Stimulated activated CD8-positive, alpha-beta memory T cell treated with anti-CD3 and anti-CD28 coated beads, Interleukin-12 subunit alpha, Interleukin-12 subunit beta, amount 100 ng/mL, for 24 hours (primary cell): Measurements from ENCODE around the gene SHC1.

Source experiments
- DNase-seq: peaks from one replicate; pipeline ENCODE4 v3.0.0-alpha.2; 2020; ENCODE audit errors: extremely low read depth

SHC1 gene

GRCh38 chr1:154956544-154956941 is 14.0 kb downstream of the SHC1 start:
- no peak for DNase-seq

GRCh38 chr1:154955718-154956543 is 14.6 kb downstream of the SHC1 start, which contains the start of gene PBXIP1:
Gene PBXIP1 (minus strand): TSS chr1:154956099. CDS start chr1:154953721, 2,378 bp downstream.
- no peak for DNase-seq

GRCh38 chr1:154955039-154955717 is 15.4 kb downstream of the SHC1 start:
- peak; percentile 49 for DNase-seq

- DNase-seq: no peak
Measured at GRCh38 chr1:154954541-154954940, 16.0 kb downstream of the SHC1 start.

GRCh38 chr1:154953611-154954038 is 16.9 kb downstream of the SHC1 start:
- no peak for DNase-seq

GRCh38 chr1:154952664-154953063 is 17.9 kb downstream of the SHC1 start:
- no peak for DNase-seq

GRCh38 chr1:154951901-154952657 is 18.5 kb downstream of the SHC1 start:
- no peak for DNase-seq

GRCh38 chr1:154948079-154948478 is 22.5 kb downstream of the SHC1 start:
- no peak for DNase-seq

- DNase-seq: no peak
Measured at GRCh38 chr1:154945962-154946850, 24.3 kb downstream of the SHC1 start.

- no peak for DNase-seq
Measured at GRCh38 chr1:154945160-154945961, 25.2 kb downstream of the SHC1 start.

GRCh38 chr1:154944401-154945159 is 26.0 kb downstream of the SHC1 start:
- no peak for DNase-seq

GRCh38 chr1:154943649-154944400 is 26.7 kb downstream of the SHC1 start:
- no peak for DNase-seq

- no peak for DNase-seq
Measured at GRCh38 chr1:154941333-154942013, 29.1 kb downstream of the SHC1 start.

- DNase-seq: no peak
Measured at GRCh38 chr1:154940651-154941194, 29.8 kb downstream of the SHC1 start.

GRCh38 chr1:154940213-154940560 is 30.4 kb downstream of the SHC1 start:
- no peak for DNase-seq

- no peak for DNase-seq
Measured at GRCh38 chr1:154938604-154939399, 31.7 kb downstream of the SHC1 start.

- no peak for DNase-seq
Measured at GRCh38 chr1:154937988-154938386, 32.6 kb downstream of the SHC1 start.
